HG03103 (cell line): ENCODE data around the gene RHBDD3.
"Not testable (repeated sequence)": the region's sequence is repeated elsewhere in the genome, so short reads cannot be mapped to it uniquely, and the experiment has no call there.

ENCODE experiments used
- ATAC-seq: cut with Tn5 transposase; IDR thresholded peaks from one replicate; pipeline ENCODE4 v1.9.1; 2021; ENCODE audit warnings: low read depth; ENCODE audit not compliant: unreplicated experiment

RHBDD3 gene

GRCh38 chr22:29219881-29220670, 47.7 kb downstream of the RHBDD3 start:
- no peak for ATAC-seq

DNA sequence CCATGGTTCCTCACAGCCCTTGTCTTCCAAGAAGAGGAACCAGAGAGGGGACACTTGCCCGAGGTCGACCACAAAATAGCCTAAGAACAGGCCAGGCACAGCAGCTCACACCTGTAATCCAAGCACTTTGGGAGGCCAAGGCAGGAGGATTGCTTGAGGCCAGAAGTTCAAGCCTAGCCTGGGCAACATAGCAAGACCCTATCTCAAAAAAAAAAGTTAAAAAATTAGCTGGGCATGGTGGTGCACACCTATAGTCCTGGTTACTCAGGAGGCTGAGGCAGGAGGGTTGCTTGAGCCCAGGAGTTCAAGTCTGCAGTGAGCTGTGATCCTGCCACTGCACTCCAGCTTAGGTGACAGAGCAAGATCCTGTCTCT, 48.4 kb downstream of the RHBDD3 start:
- not testable (repeated sequence) for ATAC-seq

DNA sequence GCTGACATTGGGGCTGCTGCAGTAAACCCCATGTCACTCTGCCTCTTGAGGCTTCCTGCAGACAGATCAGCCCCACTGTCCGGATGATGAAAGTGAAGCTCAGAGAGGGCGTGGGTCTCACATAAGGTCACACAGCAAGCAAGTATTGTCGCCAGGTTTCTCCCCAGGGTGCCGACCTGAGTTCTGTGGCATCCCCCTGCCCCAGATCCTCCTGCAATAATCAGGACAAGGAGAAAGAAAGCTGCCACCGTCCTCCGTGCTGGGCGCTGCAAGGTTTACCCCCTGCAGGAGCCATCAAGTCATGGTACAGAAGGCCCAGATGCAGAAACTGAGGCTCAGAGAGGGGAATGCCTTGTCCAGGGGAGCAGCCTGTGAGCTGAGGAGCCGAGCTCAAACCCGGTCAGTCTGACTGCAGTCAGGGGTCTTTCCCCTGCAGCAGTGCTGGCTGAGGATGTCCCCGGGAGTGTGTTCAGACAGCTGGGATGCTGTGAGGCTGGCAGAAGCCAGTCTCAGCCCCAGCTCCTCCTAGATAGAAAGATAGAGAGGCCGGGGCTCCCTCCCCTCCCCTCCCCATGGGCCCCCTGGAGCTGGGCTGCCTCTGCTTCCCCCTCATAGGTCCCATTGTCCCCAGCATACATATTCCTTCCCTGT, 48.9 kb downstream of the RHBDD3 start:
- ATAC-seq, result no peak

- no peak for ATAC-seq
Observed at GRCh38 chr22:29217827-29218757, 49.7 kb downstream of the RHBDD3 start.

- ATAC-seq, result no peak
Observed at GRCh38 chr22:29216873-29217666, 50.7 kb downstream of the RHBDD3 start.

GRCh38 chr22:29216011-29216872, 51.5 kb downstream of the RHBDD3 start:
- no peak for ATAC-seq

- ATAC-seq, result no peak
Observed at GRCh38 chr22:29215012-29215860, 52.5 kb downstream of the RHBDD3 start.

DNA sequence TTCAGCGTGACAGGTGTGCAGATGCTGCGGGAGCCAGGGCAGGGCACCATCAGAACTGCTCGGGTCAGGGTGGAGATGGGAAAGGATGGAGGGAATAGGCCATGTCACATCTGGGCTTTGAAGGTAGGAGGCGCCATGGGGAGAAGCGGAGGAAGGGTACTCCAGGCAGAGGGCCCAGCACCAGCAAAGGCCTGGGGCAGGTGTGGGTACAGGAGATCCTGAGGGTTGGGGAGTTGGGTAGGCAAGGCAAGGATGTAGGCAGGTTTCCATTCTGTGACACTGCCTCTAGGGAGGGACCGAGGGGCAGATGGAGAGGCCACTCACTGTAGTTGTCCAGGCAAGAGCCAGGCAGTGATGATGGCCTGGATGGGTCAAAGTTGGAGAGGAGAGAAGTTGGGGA, 53.5 kb downstream of the RHBDD3 start:
- no peak for ATAC-seq

GRCh38 chr22:29213493-29213892, 54.3 kb downstream of the RHBDD3 start:
- no peak for ATAC-seq

DNA sequence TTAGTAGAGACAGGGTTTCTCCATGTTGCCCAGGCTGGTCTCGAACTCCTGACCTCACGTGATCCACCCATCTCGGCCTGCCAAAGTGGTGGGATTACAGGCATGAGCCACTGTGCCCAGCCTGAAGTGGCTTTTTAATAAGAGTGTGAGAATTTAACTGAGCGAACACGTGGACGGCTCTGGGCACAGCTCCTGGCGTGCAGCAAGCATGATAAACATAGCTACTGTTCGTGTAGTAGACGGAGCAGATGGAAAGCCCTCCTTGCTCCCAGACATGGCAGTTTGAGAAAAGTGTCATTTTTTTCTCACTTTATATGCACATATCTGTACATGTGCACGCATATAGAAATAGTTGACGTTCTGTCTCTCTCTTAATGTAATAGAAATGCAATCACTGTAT, 55.0 kb downstream of the RHBDD3 start:
- ATAC-seq, result no peak

DNA sequence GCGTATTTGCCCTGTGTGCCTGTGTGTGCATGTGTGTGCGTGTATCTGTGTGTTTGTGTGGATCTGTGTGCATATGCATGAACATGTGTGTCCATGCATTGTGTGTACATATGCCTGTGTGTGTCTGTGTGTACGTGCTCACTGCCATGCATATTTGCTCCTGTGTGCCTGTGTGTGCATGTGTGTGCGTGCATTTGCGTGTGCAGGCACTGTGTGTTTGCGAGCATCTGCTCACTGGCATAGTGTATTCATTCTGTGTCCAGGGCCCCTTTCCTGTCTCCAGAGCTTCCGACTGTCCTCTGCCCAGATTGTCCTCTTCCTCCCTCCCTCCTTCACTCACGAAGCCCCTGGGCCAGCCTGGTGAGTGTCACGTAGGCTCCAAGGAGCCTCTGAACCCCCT, 56.3 kb downstream of the RHBDD3 start:
- ATAC-seq, result no peak

GRCh38 chr22:29211066-29211465, 56.7 kb downstream of the RHBDD3 start:
- no peak for ATAC-seq
